ENCODE measurements around the gene RBM10.

The RBM10 gene

GRCh38 chrX:47166126-47166525 is 21.1 kb downstream of the RBM10 start:
- H3K4me3 ChIP-seq (ENCODE audit: low read length): no peak overlapping the region
- TF ChIP-seq ZNF274 (IDR thresholded peaks at IDR 0.05; ENCODE audit: low read depth, low read length): no peak

DNA sequence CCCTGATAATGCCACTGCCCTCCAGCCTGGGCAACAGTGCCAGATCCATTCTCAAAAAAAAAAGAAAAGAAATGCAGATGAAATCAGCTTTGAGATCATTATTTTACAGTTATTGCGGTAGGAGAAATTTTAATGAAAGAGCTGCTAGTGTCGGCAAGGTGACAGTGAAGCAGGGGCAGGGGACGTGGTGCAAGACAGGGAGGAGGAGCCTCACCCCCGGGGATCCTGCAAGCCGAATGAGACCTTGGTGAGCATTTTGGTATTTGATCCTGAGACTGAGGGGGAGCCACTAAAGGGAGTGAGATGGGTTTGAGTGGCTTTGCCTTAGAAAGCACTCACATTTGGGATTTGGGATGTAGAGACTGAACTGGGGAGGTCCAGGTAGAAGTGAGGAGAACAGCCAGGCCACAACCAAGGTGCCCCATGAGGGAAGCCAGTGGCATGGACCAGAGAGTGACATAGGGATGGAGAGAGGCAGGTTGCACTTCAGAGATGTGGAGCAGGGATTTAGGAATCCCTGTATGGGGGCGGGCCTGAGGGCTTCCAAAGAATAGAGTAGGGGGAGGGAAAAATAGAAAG is 23.6 kb downstream of the RBM10 start:
- no peak overlapping the region for H3K4me3 ChIP-seq (ENCODE audit: low read length)
- no peak for TF ChIP-seq ZNF274 (IDR thresholded peaks at IDR 0.05; ENCODE audit: low read depth, low read length)

DNA sequence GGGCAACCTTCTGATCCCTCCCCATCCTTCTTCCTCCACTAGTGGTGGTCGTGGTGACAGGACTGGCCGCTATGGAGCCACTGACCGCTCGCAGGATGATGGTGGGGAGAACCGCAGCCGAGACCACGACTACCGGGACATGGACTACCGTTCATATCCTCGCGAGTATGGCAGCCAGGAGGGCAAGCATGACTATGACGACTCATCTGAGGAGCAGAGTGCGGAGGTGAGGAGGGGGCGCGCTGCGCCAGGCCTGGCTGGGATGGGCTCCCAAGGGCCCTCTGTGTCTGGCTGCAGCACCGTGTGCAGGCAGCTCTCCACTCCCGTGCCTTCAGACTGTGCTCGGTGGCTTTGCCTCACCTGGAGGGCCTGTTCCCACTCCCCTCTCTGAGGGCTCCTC is 24.3 kb downstream of the RBM10 start:
- no peak for TF ChIP-seq ZNF274 (IDR thresholded peaks at IDR 0.05; ENCODE audit: low read depth, low read length)
- no peak overlapping the region for H3K4me3 ChIP-seq (ENCODE audit: low read length)

GRCh38 chrX:47169726-47170515 is 24.9 kb downstream of the RBM10 start:
- no peak overlapping the region for H3K4me3 ChIP-seq (ENCODE audit: low read length)
- TF ChIP-seq ZNF274 (IDR thresholded peaks at IDR 0.05; ENCODE audit: low read depth, low read length): no peak

DNA sequence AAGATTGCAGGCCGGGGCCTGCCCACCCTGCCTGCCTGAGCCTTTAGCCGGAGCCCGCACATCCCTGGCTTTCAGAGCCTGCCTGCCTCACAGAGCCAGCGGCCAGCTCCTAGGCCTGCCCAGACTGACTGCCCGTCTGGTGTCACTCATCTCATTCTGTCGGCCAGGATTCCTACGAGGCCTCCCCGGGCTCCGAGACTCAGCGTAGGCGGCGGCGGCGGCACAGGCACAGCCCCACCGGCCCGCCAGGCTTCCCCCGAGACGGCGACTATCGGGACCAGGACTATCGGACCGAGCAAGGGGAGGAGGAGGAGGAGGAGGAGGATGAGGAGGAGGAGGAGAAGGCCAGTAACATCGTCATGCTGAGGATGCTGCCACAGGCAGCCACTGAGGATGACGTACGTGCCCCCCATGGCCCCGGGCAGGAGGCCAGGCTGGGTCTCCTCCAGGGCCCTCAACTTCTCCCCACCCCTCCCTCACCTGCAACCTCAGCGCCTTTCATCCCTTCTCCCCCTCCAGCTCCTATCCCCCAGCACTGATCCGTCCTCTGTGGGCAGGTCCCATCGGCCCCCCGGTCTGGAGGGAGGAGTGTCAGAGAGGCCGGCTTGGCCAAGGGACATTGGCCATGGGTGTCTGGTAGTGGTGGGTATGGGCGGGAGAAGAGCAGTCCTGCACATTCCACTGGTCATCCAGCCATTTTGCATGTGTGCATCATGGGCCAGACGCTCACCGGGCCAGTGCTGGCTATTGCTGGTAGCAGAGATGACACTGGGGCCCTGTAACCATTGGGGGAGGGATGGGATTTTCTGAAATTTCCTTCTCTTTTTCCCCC is 26.1 kb downstream of the RBM10 start:
- TF ChIP-seq ZNF274 (IDR thresholded peaks at IDR 0.05; ENCODE audit: low read depth, low read length): no peak
- no peak overlapping the region for H3K4me3 ChIP-seq (ENCODE audit: low read length)

DNA sequence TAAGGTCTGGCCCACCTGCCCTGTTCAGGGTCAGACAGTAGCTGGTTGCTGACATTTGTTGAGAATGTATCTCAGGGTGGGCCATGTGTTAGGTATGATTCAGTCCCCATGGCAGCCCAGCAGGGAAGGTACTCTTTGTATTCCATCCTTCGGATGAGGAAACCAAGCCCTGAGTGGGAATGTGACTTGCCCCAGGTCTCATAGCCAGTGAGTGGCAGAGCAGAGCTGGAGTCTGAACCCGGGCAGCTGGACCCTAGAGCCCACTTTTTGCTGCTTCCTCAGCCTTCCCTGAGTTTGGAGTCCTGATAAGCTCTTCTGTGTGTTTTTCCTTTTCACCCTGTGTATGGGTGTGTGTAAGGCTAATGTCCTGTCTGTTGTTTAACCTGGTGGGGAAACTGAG is 27.0 kb downstream of the RBM10 start:
- TF ChIP-seq ZNF274 (IDR thresholded peaks at IDR 0.05; ENCODE audit: low read depth, low read length): no peak

GRCh38 chrX:47172549-47172948 is 27.5 kb downstream of the RBM10 start:
- H3K4me3 ChIP-seq (ENCODE audit: low read length): no peak overlapping the region
- TF ChIP-seq ZNF274 (IDR thresholded peaks at IDR 0.05; ENCODE audit: low read depth, low read length): no peak

More for the DNA sequence above, 27.0 kb downstream of the RBM10 start:
- H3K4me3 ChIP-seq (ENCODE audit: low read length): no peak overlapping the region

GRCh38 chrX:47172971-47173792 is 28.2 kb downstream of the RBM10 start:
- no peak overlapping the region for H3K4me3 ChIP-seq (ENCODE audit: low read length)
- no peak for TF ChIP-seq ZNF274 (IDR thresholded peaks at IDR 0.05; ENCODE audit: low read depth, low read length)

DNA sequence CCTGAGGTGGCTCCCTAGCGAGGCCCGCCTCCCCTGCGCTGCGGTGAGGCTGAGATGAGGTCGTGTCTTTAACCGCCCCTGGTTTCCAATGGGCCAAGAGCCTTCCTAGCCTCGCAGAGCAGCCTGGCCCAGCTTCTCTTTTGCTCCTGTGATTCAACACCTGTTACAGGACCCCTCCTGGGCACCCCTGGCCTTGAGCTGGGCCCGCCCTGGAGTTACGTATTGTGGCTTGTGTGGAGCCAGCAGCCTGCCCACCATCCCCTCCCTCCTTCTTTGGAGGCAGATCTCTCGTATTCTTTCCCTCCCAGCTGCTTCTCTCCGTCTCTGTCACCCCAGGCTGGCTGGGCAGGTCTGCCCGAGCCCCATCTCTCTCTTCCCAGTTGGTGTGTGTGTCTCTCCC is 29.4 kb downstream of the RBM10 start:
- no peak overlapping the region for H3K4me3 ChIP-seq (ENCODE audit: low read length)
- TF ChIP-seq ZNF274 (IDR thresholded peaks at IDR 0.05; ENCODE audit: low read depth, low read length): no peak

DNA sequence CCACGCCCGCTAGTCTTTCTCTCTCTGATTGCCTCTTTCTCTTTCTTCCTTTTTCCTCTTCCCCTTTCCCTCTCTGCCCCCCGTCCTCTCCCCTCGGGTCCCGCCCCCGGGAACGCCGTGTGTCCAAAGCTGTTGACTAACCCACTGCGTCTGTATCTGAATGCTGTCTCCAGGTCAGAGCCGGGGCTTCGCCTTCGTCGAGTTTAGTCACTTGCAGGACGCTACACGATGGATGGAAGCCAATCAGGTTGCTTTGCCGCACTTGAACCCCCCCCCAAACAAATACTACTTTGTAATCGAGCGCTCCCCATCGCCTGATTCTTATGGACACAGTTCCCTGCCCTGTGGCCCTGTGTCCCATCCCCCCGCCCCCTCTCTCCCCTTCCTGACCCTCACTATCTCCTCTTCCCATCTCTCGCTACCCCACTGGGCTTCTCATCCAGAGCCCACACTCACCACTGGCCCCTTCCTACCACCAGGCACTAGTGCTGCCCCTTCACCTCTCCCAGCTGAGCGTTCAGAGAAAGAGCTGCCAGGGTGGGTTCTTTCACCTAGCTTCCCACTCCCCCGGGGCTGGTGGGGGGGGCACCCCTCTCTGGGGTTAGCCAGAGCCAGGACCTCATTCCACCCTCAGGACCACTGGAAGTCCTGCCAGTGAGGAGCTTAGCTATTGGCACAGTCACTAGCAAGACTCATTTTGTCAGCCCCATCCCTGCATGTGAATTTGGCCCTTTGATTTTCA is 30.0 kb downstream of the RBM10 start:
- TF ChIP-seq ZNF274 (IDR thresholded peaks at IDR 0.05; ENCODE audit: low read depth, low read length): no peak
- H3K4me3 ChIP-seq (ENCODE audit: low read length): no peak overlapping the region

DNA sequence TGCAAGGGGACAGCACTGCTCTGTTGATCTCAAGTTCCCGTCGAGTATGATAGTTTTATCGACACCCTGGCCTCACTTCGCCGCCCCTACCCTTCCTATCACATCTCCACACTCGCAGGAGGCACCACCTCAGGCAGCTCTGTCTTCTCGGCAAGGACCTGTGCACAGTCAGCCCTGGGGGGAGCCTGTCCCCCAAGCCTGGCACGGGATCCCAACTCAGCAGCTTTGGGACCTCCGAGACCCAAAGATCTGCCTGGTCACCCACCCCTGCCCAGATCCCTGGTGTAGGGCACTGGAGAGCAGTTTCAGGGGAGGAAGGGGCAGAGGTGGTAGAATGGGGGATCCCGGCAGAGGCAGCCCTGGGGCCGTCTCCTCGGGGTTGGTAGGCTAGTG is 30.6 kb downstream of the RBM10 start:
- H3K4me3 ChIP-seq (ENCODE audit: low read length): no peak overlapping the region

DNA sequence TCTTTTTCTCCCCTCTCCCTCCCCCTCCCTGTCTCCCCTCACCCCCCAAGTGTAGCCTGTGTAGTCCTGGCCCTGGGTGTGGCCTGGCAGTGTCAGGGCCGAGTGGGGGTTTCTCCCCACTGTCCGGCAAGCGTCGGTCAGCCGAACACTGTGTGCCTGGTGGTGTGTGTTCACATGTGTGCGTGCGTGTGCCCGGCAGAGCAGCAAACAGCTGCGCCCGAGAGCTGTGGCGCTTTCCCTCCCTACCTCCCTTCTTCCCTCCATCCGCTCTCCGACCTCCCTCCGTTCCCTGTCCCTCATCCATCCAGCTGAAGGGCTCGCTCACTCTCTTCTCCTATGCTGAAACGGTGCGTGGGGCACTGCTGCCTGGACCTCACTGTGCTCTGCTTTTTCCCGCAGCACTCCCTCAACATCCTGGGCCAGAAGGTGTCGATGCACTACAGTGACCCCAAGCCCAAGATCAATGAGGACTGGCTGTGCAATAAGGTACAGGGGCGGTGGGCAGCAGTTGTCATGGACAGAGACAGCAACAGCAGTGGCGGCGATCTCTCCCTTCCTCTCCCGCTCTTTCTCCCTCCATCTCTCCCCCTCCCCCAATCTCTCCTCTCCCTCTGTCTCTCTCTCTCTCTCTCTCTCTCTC is 31.2 kb downstream of the RBM10 start:
- H3K4me3 ChIP-seq (ENCODE audit: low read length): no peak overlapping the region
- no peak for TF ChIP-seq ZNF274 (IDR thresholded peaks at IDR 0.05; ENCODE audit: low read depth, low read length)

More for the DNA sequence above, 30.6 kb downstream of the RBM10 start:
- TF ChIP-seq ZNF274 (IDR thresholded peaks at IDR 0.05; ENCODE audit: low read depth, low read length): no peak

- H3K4me3 ChIP-seq (ENCODE audit: low read length): no peak overlapping the region
- TF ChIP-seq ZNF274 (IDR thresholded peaks at IDR 0.05; ENCODE audit: low read depth, low read length): no peak
Observed at GRCh38 chrX:47177079-47177478, 32.1 kb downstream of the RBM10 start.

All from GM08714 (cell line).